HepG2 (cell line): ENCODE results near the gene TBC1D10A. TPM values are rescaled to one million over a fixed set of nuclear protein-coding genes. Genes with fewer than 3 reads are reported as not detected.
A peak's percentile ranks its signal among the peaks of the same experiment; 100 is the strongest.

ENCODE experiments used
- AKNA ChIP-seq: sonication (generic); formaldehyde crosslinking; IDR thresholded peaks from 2 replicates; pipeline ENCODE4 v1.4.0; 2020; ENCODE audit warnings: missing genetic modification reagents, borderline replicate concordance
- HNF4G ChIP-seq, 2 experiments: sonication (generic) in 1 of 2; formaldehyde crosslinking in 1 of 2; IDR thresholded peaks; 2 replicates each; pipeline versions ENCODE4 v1.4.0 to v1.6.1; 2011 to 2020; ENCODE audit warnings: borderline replicate concordance in 2 of 2, low read depth in 2 of 2, mild to moderate bottlenecking in 2 of 2, low read length in 1 of 2, missing genetic modification reagents in 1 of 2, moderate library complexity in 1 of 2
- HNRNPK ChIP-seq: fragments of 200-400 bp; formaldehyde crosslinking; IDR thresholded peaks from 2 replicates; pipeline ENCODE4 v1.6.1; 2018; ENCODE audit warnings: low read length, low read depth, moderate library complexity, mild to moderate bottlenecking; ENCODE audit not compliant: poor library complexity, severe bottlenecking
- NR2F6 ChIP-seq, 2 experiments: IDR thresholded peaks; 2 replicates each; pipeline ENCODE4 v1.6.1; 2016; ENCODE audit warnings: antibody characterized with exemption in 1 of 2, mild to moderate bottlenecking in 1 of 2
- TAF1 ChIP-seq: sonication (generic); formaldehyde crosslinking; IDR thresholded peaks from 2 replicates; pipeline ENCODE4 v1.4.0; 2020; ENCODE audit warnings: missing genetic modification reagents
- TP53 ChIP-seq: sonication (generic); formaldehyde crosslinking; conservative IDR thresholded peaks from 2 replicates; pipeline ENCODE4 v1.4.0; 2020; ENCODE audit warnings: missing genetic modification reagents
- YEATS2 ChIP-seq: sonication (generic); formaldehyde crosslinking; IDR thresholded peaks from 2 replicates; pipeline ENCODE4 v1.4.0; 2020; ENCODE audit warnings: missing genetic modification reagents, borderline replicate concordance
- ZBED4 ChIP-seq: sonication (generic); formaldehyde crosslinking; IDR thresholded peaks from 2 replicates; pipeline ENCODE4 v1.4.0; 2020; ENCODE audit warnings: missing genetic modification reagents, borderline replicate concordance
- ZBTB34 ChIP-seq: sonication (generic); formaldehyde crosslinking; IDR thresholded peaks from 2 replicates; pipeline ENCODE4 v1.8.0; 2022; ENCODE audit warnings: mild to moderate bottlenecking, missing genetic modification reagents
- ZGPAT ChIP-seq: IDR thresholded peaks from 2 replicates; pipeline ENCODE4 v1.6.1; 2016; ENCODE audit warnings: mild to moderate bottlenecking
- ZNF225 ChIP-seq: sonication (generic); formaldehyde crosslinking; IDR thresholded peaks from 2 replicates; pipeline ENCODE4 v1.4.0; 2020; ENCODE audit warnings: mild to moderate bottlenecking, missing genetic modification reagents
- ZNF414 ChIP-seq: sonication (generic); formaldehyde crosslinking; IDR thresholded peaks from 2 replicates; pipeline ENCODE4 v1.5.0; 2020; ENCODE audit warnings: missing genetic modification reagents
- ZNF670 ChIP-seq: sonication (generic); formaldehyde crosslinking; IDR thresholded peaks from 2 replicates; pipeline ENCODE4 v1.8.0; 2022; ENCODE audit warnings: mild to moderate bottlenecking, missing genetic modification reagents, borderline replicate concordance
- ZNF678 ChIP-seq: sonication (generic); formaldehyde crosslinking; IDR thresholded peaks from 2 replicates; pipeline ENCODE4 v1.4.0; 2020; ENCODE audit warnings: mild to moderate bottlenecking, missing genetic modification reagents
- polyA plus RNA-seq, 8 experiments: library from polyadenylated mRNA; depleted of rRNA in 3 of 8; stranded (reverse) in 7 of 8; unstranded in 1 of 8; fragments of >200 nt; fragmentation: Illumina TruSeq in 4 of 8; extraction: Trizol in 4 of 8; gene quantifications; 2 replicates each; pipeline versions ENCODE4 v1.2.1 to v1.2.3, GENCODE V29; 2011 to 2016; ENCODE audit warnings: low read depth in 4 of 8, missing spikeins in 1 of 8, mixed read lengths in 1 of 8; ENCODE audit not compliant: insufficient read depth in 1 of 8
- total RNA-seq, 5 experiments: library from RNA; depleted of rRNA; stranded (reverse); fragments of >200 nt; fragmentation: Illumina TruSeq; extraction: Trizol; gene quantifications; 2 replicates each; pipeline ENCODE4 v1.2.3, GENCODE V29; 2016; ENCODE audit warnings: low read depth in 1 of 5

The TBC1D10A gene
- total and polyA plus RNA-seq, 2 of the 13 experiments (the other 11 are each of a cell fraction or from before 2014, with no cell fraction given), result 4.2 to 4.9 TPM

GRCh38 chr22:30245181-30245984 is 81.4 kb downstream of the TBC1D10A start (continued):
- TF ChIP-seq AKNA (no peak), TP53 (CRISPR knock-in tag) (peak; percentile 97), ZBED4 (CRISPR knock-in tag) (no peak), ZNF414 (CRISPR knock-in tag) (no peak), ZNF225 (CRISPR knock-in tag) (no peak), TAF1 (no peak; the same call in 1 of the 2 replicates), HNF4G (IDR thresholded peaks at IDR 0.05; ENCODE audit: borderline replicate concordance, low read depth, low read length) (no peak), HNF4G (CRISPR knock-in tag; IDR thresholded peaks at IDR 0.05; ENCODE audit: borderline replicate concordance, low read depth) (no peak), ZGPAT (CRISPR knock-in tag) (no peak), ZNF670 (CRISPR knock-in tag) (no peak), ZBTB34 (CRISPR knock-in tag) (no peak), ZNF678 (CRISPR knock-in tag) (no peak), NR2F6 (IDR thresholded peaks at IDR 0.05) (peak; percentile 67), NR2F6 (CRISPR knock-in tag; IDR thresholded peaks at IDR 0.05) (peak; percentile 62), YEATS2 (CRISPR knock-in tag) (no peak), HNRNPK (no peak)
